SH-SY5Y (cell line): ENCODE results near the gene ZNF554.

ENCODE experiments used
- GATA2 ChIP-seq: IDR thresholded peaks from 2 replicates; pipeline ENCODE4 v1.6.1; 2011; ENCODE audit warnings: mild to moderate bottlenecking, low read depth, low read length
- GATA3 ChIP-seq: IDR thresholded peaks from 2 replicates; pipeline ENCODE4 v1.6.1; 2011; ENCODE audit warnings: low read depth, mild to moderate bottlenecking, low read length, moderate library complexity

- TF ChIP-seq GATA3 = no peak
- TF ChIP-seq GATA2 = no peak
Measured at GRCh38 chr19:2863816-2864215, 44.1 kb downstream of the ZNF554 start.
